Measurements from ENCODE around the gene MMD. TPM values are rescaled to one million over a fixed set of nuclear protein-coding genes. Genes with fewer than 3 reads are reported as not detected.

Gene MMD
- total RNA-seq, 1 donor from 2014 or later, result 16.7 TPM

- H3K4me3 ChIP-seq, result no peak overlapping the region
- no peak for TF ChIP-seq POLR2AphosphoS5 (IDR thresholded peaks at IDR 0.05; ENCODE audit: insufficient read depth in 1 of 2, low read depth in 1 of 2)
- TF ChIP-seq CTCF (IDR thresholded peaks at IDR 0.05), result no peak
- TF ChIP-seq POLR2A (IDR thresholded peaks at IDR 0.05), result no peak
- DNase-seq (ENCODE audit: extremely low spot score in 2 of 2), result no peak
- H3K36me3 ChIP-seq, result peaks cover 0 to 26% of the 10 kb centered on the region in 2 donors
- no peaks in the 10 kb centered on the region for H3K27me3 ChIP-seq
- H3K27ac ChIP-seq, result no peak overlapping the region
- no peaks in the 10 kb centered on the region for H3K9me3 ChIP-seq
- intact Hi-C loops (cut with DNase I), result no loop called here
- H3K4me1 ChIP-seq, result no peaks in the 10 kb centered on the region
Measured at GRCh38 chr17:55402374-55402773, 19.3 kb downstream of the MMD start.

GRCh38 chr17:55398689-55399088 is 22.9 kb downstream of the MMD start:
- H3K27ac ChIP-seq, result no peak overlapping the region
- intact Hi-C loops (cut with DNase I), result no loop called here
- H3K36me3 ChIP-seq, result peaks cover 0 to 12% of the 10 kb centered on the region in 2 donors
- TF ChIP-seq CTCF (IDR thresholded peaks at IDR 0.05) (no peak), POLR2A (IDR thresholded peaks at IDR 0.05) (no peak), POLR2AphosphoS5 (IDR thresholded peaks at IDR 0.05; ENCODE audit: insufficient read depth in 1 of 2, low read depth in 1 of 2) (no peak)
- H3K4me1 ChIP-seq, result no peaks in the 10 kb centered on the region
- H3K4me3 ChIP-seq, result no peak overlapping the region
- no peak for DNase-seq (ENCODE audit: extremely low spot score in 2 of 2)
- H3K9me3 ChIP-seq, result no peaks in the 10 kb centered on the region
- H3K27me3 ChIP-seq, result no peaks in the 10 kb centered on the region

GRCh38 chr17:55395803-55396505 is 25.7 kb downstream of the MMD start:
- H3K4me1 ChIP-seq, result no peaks in the 10 kb centered on the region
- no peaks in the 10 kb centered on the region for H3K27me3 ChIP-seq
- no peak for DNase-seq (ENCODE audit: extremely low spot score in 2 of 2)
- TF ChIP-seq POLR2A (IDR thresholded peaks at IDR 0.05) (no peak), CTCF (IDR thresholded peaks at IDR 0.05) (no peak), POLR2AphosphoS5 (IDR thresholded peaks at IDR 0.05; ENCODE audit: insufficient read depth in 1 of 2, low read depth in 1 of 2) (no peak)
- intact Hi-C loops (cut with DNase I), result no loop called here
- H3K4me3 ChIP-seq, result no peak overlapping the region
- H3K36me3 ChIP-seq, result peaks cover 0 to 6% of the 10 kb centered on the region in 2 donors
- no peak overlapping the region for H3K27ac ChIP-seq
- H3K9me3 ChIP-seq, result no peaks in the 10 kb centered on the region

- no peak for DNase-seq (ENCODE audit: extremely low spot score in 2 of 2)
- Histone ChIP-seq H3K27me3 (no peaks in the 10 kb centered on the region), H3K27ac (no peak overlapping the region), H3K9me3 (no peaks in the 10 kb centered on the region), H3K4me3 (no peak overlapping the region), H3K36me3 (peaks cover 0 to under 1% of the 10 kb centered on the region in 2 donors), H3K4me1 (no peaks in the 10 kb centered on the region)
- intact Hi-C loops (cut with DNase I), result no loop called here
- TF ChIP-seq POLR2A (IDR thresholded peaks at IDR 0.05), result no peak
Measured at GRCh38 chr17:55394357-55395021, 27.1 kb downstream of the MMD start.

GRCh38 chr17:55391764-55392467 is 29.7 kb downstream of the MMD start:
- Histone ChIP-seq H3K9me3 (no peaks in the 10 kb centered on the region), H3K27ac (no peak overlapping the region), H3K4me3 (no peak overlapping the region), H3K36me3 (no peaks in the 10 kb centered on the region), H3K4me1 (no peaks in the 10 kb centered on the region), H3K27me3 (no peaks in the 10 kb centered on the region)
- TF ChIP-seq POLR2A (IDR thresholded peaks at IDR 0.05) (no peak), POLR2AphosphoS5 (IDR thresholded peaks at IDR 0.05; ENCODE audit: insufficient read depth in 1 of 2, low read depth in 1 of 2) (no peak), CTCF (IDR thresholded peaks at IDR 0.05) (no peak)
- intact Hi-C loops (cut with DNase I), result no loop called here
- no peak for DNase-seq (ENCODE audit: extremely low spot score in 2 of 2)

All from vagina (tissue), 2 donors.